ENCODE measurements around the gene ARRB1. TPM values are rescaled to one million over a fixed set of nuclear protein-coding genes. Genes with fewer than 3 reads are reported as not detected.
A peak's percentile ranks its signal among the peaks of the same experiment; 100 is the strongest.

Gene ARRB1
- total and polyA plus RNA-seq, 2 of the 13 experiments (the other 11 are each of a cell fraction or from before 2014, with no cell fraction given), result 22.5 to 35.7 TPM

GRCh38 chr11:75313513-75314272 is 37.8 kb downstream of the ARRB1 start:
- Histone ChIP-seq H3K9ac (ENCODE audit: insufficient read depth, low read depth, low read length) (no peak overlapping the region), H3K27ac (ENCODE audit: extremely low read length, insufficient read depth, low read length) (no peak overlapping the region), H3K36me3 (replicated peaks in 1 of 2; ENCODE audit: control insufficient read depth in 1 of 2, insufficient read depth in 2 of 2, low read length in 2 of 2) (peaks cover 0 to 18% of the 10 kb centered on the region in 2 experiments; a peak in 1 of 5 replicates), H2AFZ (ENCODE audit: low read length) (no peak overlapping the region), H3K79me2 (ENCODE audit: insufficient read depth, low read length) (peaks cover 19% of the 10 kb centered on the region), H3K27me3 (ENCODE audit: control insufficient read depth in 1 of 2, insufficient read depth in 2 of 2, low read length in 2 of 2) (no peaks in the 10 kb centered on the region), H3K4me3 (replicated peaks in 1 of 3; ENCODE audit: insufficient read depth in 1 of 3, low read depth in 2 of 3, low read length in 3 of 3) (no peak overlapping the region), H3K9me3 (ENCODE audit: low read length) (no peaks in the 10 kb centered on the region), H4K20me1 (ENCODE audit: insufficient read depth, low read length) (peaks cover 35% of the 10 kb centered on the region; the same call in 1 of the 2 replicates), H3K4me2 (ENCODE audit: low read depth, low read length) (no peak overlapping the region), H3K4me1 (ENCODE audit: insufficient read depth, low read length) (peaks cover 35% of the 10 kb centered on the region)
- no peak for DNase-seq (ENCODE audit: low spot score)
- TF ChIP-seq ZNF770 (CRISPR knock-in tag; IDR thresholded peaks at IDR 0.05), result 0 out of 2 replicates have a peak, but pooled peaks have one; percentile 6
- TF ChIP-seq RBM39 (IDR thresholded peaks at IDR 0.05; ENCODE audit: low read depth, low read length, poor library complexity, severe bottlenecking), result no peak
- TF ChIP-seq ZNF576 (CRISPR knock-in tag; IDR thresholded peaks at IDR 0.05), result no peak
- no peak for TF ChIP-seq ZBTB4 (CRISPR knock-in tag; IDR thresholded peaks at IDR 0.05; ENCODE audit: borderline replicate concordance)
- intact Hi-C loops (cut with micrococcal nuclease; ENCODE audit: unreplicated experiment) (no loop called here), in situ Hi-C loops (cut with HindIII; ENCODE audit: extremely low pct_ligation_motif_present, low pct_unique_long_range_greater_than_20kb) (no loop called here)
- 92% methylated on average over 7 of the region's 8 CpGs for WGBS (ENCODE audit: low lambda C conversion rate)
- POLR2A ChIA-PET, result interaction anchor here (1.1 to 1.2 kb wide), 2 partner anchors 9 to 26 kb away, joined by 3 read pairs; no protein-coding TSS in a partner anchor
- no peak for ATAC-seq
- BruUV-seq (replicated peaks), result no TSS peak
- no peak for FAIRE-seq
- CTCF ChIA-PET (ENCODE audit: low intra/inter-chr PET ratio, low total read pairs), result no interaction called here
